ENCODE data around the gene LRBA.

LRBA gene

DNA sequence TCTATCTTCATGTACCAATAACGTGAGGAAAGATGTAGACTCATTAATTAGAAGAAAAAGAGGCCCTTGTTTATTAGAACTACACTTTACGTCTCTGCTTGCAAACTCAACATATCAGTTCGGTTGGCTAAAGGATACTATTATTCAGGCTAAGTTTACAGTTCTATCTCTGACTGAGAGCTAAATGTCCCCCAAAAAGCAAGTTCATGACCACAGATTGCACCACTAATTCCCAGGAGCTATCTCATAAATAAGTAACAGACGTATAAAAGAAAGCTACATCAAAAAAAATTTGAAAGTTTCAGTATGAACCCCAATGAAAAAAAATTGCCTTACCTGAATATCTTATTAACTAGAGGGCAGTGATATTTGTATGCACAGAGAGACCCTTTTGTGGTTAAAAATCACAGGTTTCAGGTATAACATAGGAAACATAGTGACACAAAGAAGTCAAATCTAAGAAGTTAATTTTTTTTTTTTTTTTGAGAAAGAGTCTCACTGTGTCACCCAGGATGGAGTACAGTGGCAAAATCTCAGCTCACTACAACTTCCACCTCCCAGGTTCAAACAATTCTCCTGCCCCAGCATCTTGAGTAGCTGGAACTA, 304.2 kb downstream of the LRBA start:
- no peaks in the 10 kb centered on the region for H3K36me3 ChIP-seq (ENCODE audit: control insufficient read depth, insufficient read depth, low read length)

DNA sequence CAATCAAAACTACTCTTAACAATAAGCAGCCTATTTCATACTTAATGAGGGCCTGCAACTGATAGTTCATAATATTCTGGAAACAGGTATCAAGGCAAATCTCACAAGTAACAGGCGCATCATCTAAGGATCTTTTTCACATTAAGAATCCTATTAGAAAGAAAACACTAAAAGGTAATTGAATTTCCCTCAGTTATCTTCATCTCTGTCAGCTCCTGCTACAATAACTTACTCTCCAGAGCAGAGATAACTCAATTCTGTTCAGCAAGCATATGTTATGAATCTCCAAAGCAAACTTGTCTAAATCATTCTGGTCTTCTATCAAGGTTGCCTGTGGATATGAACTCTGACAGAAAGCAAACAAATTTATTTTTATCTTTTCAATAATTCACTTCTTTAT, 307.1 kb downstream of the LRBA start:
- Histone ChIP-seq H3K27me3 (ENCODE audit: control insufficient read depth, insufficient read depth, low read length) (no peaks in the 10 kb centered on the region), H3K4me3 (ENCODE audit: low read depth, low read length) (no peak overlapping the region), H3K9ac (ENCODE audit: low read depth, low read length) (no peak overlapping the region), H3K9me3 (ENCODE audit: control insufficient read depth, insufficient read depth, low read length) (no peaks in the 10 kb centered on the region), H3K4me1 (ENCODE audit: control insufficient read depth, insufficient read depth, low read length) (no peaks in the 10 kb centered on the region), H3K36me3 (ENCODE audit: control insufficient read depth, insufficient read depth, low read length) (no peaks in the 10 kb centered on the region)

More for the DNA sequence above, 304.2 kb downstream of the LRBA start:
- Histone ChIP-seq H3K27me3 (ENCODE audit: control insufficient read depth, insufficient read depth, low read length) (no peaks in the 10 kb centered on the region), H3K9me3 (ENCODE audit: control insufficient read depth, insufficient read depth, low read length) (no peaks in the 10 kb centered on the region), H3K9ac (ENCODE audit: low read depth, low read length) (no peak overlapping the region), H3K4me1 (ENCODE audit: control insufficient read depth, insufficient read depth, low read length) (no peaks in the 10 kb centered on the region), H3K4me3 (ENCODE audit: low read depth, low read length) (no peak overlapping the region)

DNA sequence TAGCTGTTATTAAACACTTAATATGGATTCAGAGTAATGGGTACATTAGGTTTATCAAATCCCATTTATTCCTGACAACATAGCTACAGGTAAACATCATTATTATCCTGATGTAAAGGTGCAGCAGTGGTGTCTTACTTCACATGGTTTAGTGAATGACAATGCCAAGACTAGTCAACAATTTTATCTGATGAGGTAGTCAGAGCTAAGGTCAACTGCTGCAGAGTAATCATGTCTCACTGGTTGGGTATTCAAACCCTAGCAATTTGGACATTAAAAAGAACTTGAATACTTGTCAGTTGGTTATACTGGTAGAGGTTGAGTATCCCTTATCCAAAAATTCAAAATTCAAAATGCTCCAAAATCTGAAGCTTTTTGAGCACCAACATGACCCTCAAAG, 315.5 kb downstream of the LRBA start:
- Histone ChIP-seq H3K9ac (ENCODE audit: low read depth, low read length) (no peak overlapping the region), H3K4me1 (ENCODE audit: control insufficient read depth, insufficient read depth, low read length) (no peaks in the 10 kb centered on the region), H3K9me3 (ENCODE audit: control insufficient read depth, insufficient read depth, low read length) (no peaks in the 10 kb centered on the region), H3K27me3 (ENCODE audit: control insufficient read depth, insufficient read depth, low read length) (no peaks in the 10 kb centered on the region), H3K4me3 (ENCODE audit: low read depth, low read length) (no peak overlapping the region), H3K36me3 (ENCODE audit: control insufficient read depth, insufficient read depth, low read length) (no peaks in the 10 kb centered on the region)

DNA sequence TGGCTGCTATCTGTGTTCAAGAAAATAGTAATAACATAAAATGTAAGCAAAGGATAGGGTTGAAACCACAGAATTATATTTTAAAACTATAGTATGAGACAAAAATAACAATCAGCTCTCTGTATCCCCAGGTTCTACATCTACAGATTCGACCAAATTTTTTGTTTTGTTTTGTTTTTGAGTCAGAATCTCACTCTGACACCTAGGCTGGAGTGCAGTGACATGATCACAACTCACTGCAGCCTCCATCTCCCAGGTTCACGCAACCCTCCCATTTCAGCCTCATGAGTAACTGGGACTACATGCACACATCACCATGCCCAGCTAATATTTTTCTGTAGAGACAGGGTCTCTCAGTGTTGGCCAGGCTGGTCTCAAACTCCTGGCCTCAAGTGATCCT, 319.9 kb downstream of the LRBA start:
- Histone ChIP-seq H3K4me1 (ENCODE audit: control insufficient read depth, insufficient read depth, low read length) (peaks cover 3% of the 10 kb centered on the region), H3K27me3 (ENCODE audit: control insufficient read depth, insufficient read depth, low read length) (no peaks in the 10 kb centered on the region), H3K4me3 (ENCODE audit: low read depth, low read length) (no peak overlapping the region)

DNA sequence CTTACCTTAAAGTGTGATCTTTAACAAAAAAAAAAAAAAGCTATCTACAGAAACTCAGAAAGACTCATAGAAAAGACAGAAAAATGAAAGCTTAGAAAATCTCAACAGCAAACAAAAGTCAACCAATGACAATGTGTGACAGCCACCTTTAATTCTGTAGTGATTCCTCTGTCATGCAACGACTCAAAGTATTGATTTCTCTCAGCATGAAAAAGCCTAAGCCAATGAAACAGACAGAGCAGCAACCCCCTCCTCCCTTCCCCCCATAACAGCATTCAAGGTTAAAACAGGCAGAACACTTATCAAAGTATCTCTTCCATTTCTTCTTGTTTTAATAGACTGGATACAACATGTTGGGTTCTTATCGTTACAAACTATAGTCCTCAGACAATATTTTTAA, 320.6 kb downstream of the LRBA start:
- no peak overlapping the region for H3K4me3 ChIP-seq (ENCODE audit: low read depth, low read length)
- no peaks in the 10 kb centered on the region for H3K27me3 ChIP-seq (ENCODE audit: control insufficient read depth, insufficient read depth, low read length)
- no peaks in the 10 kb centered on the region for H3K9me3 ChIP-seq (ENCODE audit: control insufficient read depth, insufficient read depth, low read length)
- H3K4me1 ChIP-seq (ENCODE audit: control insufficient read depth, insufficient read depth, low read length), result peaks cover 3% of the 10 kb centered on the region
- no peaks in the 10 kb centered on the region for H3K36me3 ChIP-seq (ENCODE audit: control insufficient read depth, insufficient read depth, low read length)
- H3K9ac ChIP-seq (ENCODE audit: low read depth, low read length), result no peak overlapping the region

More for the DNA sequence above, 319.9 kb downstream of the LRBA start:
- no peaks in the 10 kb centered on the region for H3K36me3 ChIP-seq (ENCODE audit: control insufficient read depth, insufficient read depth, low read length)
- no peaks in the 10 kb centered on the region for H3K9me3 ChIP-seq (ENCODE audit: control insufficient read depth, insufficient read depth, low read length)
- no peak overlapping the region for H3K9ac ChIP-seq (ENCODE audit: low read depth, low read length)

DNA sequence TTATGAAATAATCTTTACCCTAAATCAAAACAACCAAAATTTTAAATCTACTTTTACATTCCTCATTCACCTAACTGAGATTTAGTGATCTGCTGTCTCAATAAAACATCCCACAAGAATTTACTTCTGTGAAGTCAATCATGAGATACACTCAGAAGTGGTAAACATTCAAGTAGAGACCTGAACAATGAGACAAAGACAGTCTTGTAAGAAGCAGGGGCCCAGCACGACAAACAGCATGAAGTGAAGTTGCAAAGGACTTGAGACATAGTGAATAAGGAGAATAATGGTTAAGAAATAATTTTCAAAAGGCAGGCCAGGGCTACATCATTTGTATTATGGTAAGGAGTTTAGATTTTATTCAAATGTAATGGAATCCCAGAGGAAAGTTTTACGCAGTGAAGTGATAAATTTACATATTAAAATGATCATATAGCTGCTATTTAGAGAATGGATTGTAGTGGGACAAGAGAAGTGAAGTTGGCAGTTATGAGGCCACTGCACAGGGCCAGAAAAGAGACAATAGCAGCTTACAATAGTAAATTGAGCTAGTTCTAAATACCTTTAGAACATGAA, 331.2 kb downstream of the LRBA start:
- H3K36me3 ChIP-seq (ENCODE audit: control insufficient read depth, insufficient read depth, low read length), result no peaks in the 10 kb centered on the region
- H3K4me1 ChIP-seq (ENCODE audit: control insufficient read depth, insufficient read depth, low read length), result peaks cover 5% of the 10 kb centered on the region
- H3K9me3 ChIP-seq (ENCODE audit: control insufficient read depth, insufficient read depth, low read length), result no peaks in the 10 kb centered on the region
- H3K9ac ChIP-seq (ENCODE audit: low read depth, low read length), result no peak overlapping the region
- H3K4me3 ChIP-seq (ENCODE audit: low read depth, low read length), result no peak overlapping the region
- no peaks in the 10 kb centered on the region for H3K27me3 ChIP-seq (ENCODE audit: control insufficient read depth, insufficient read depth, low read length)

DNA sequence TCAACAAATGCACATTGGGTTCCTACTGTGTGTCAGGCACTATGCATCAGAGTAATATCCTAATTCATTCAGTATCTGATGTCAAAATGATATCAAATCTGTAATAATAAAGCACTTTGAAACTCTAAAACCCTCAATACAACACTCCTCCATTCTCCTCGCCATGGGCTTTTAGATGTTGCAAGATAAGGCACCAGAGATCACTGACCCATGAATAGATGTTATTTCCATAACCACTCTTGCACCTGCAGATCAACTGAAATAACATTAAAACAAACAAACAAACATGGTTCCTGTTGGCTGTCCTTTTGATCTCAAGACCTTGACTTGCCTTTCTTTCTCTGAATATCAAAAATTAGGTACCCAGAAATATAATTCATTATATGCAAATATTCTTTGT, 333.0 kb downstream of the LRBA start:
- no peak overlapping the region for H3K9ac ChIP-seq (ENCODE audit: low read depth, low read length)
- no peaks in the 10 kb centered on the region for H3K27me3 ChIP-seq (ENCODE audit: control insufficient read depth, insufficient read depth, low read length)
- H3K36me3 ChIP-seq (ENCODE audit: control insufficient read depth, insufficient read depth, low read length), result no peaks in the 10 kb centered on the region
- no peak overlapping the region for H3K4me3 ChIP-seq (ENCODE audit: low read depth, low read length)
- peaks cover 5% of the 10 kb centered on the region for H3K4me1 ChIP-seq (ENCODE audit: control insufficient read depth, insufficient read depth, low read length)
- H3K9me3 ChIP-seq (ENCODE audit: control insufficient read depth, insufficient read depth, low read length), result no peaks in the 10 kb centered on the region

DNA sequence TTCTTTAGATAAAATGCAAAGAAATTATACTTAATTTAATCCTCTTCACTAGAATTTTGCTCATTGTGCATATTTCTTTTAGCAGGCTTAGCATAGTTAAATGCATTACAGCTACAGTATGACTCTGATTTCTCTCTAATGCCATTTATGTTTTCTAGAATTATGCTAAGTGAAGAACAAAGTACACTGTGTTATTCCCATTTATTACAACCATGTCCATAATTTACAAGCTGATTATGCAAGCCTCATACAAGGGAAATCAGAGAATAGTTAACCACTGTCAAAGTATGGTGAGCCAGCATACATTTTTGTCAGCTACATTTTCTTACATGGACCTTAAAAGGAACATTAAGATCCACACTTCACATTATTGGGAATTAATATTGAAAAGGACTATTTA, 334.0 kb downstream of the LRBA start:
- no peaks in the 10 kb centered on the region for H3K27me3 ChIP-seq (ENCODE audit: control insufficient read depth, insufficient read depth, low read length)

DNA sequence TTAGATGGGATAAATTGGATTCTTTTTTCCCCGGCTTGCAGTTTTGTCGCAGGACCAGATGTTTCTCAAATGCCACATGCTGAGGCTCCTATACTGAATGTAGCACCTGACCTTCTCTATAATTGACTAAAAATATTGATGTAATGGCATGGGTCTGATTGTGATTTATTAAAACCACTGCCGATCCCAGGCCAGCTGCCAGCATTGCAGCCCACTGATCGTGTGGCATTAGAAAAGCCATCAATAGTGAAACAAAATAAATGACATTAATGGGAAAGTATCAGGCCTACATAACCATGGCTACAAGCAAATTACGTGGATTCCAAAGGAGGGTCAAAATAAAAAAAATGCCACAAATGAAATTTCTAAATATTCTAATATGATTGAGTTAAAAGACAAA, 334.4 kb downstream of the LRBA start:
- Histone ChIP-seq H3K9ac (ENCODE audit: low read depth, low read length) (no peak overlapping the region), H3K9me3 (ENCODE audit: control insufficient read depth, insufficient read depth, low read length) (no peaks in the 10 kb centered on the region), H3K4me3 (ENCODE audit: low read depth, low read length) (no peak overlapping the region), H3K4me1 (ENCODE audit: control insufficient read depth, insufficient read depth, low read length) (peaks cover 5% of the 10 kb centered on the region), H3K27me3 (ENCODE audit: control insufficient read depth, insufficient read depth, low read length) (no peaks in the 10 kb centered on the region), H3K36me3 (ENCODE audit: control insufficient read depth, insufficient read depth, low read length) (no peaks in the 10 kb centered on the region)

More for the DNA sequence above, 334.0 kb downstream of the LRBA start:
- Histone ChIP-seq H3K36me3 (ENCODE audit: control insufficient read depth, insufficient read depth, low read length) (no peaks in the 10 kb centered on the region), H3K4me1 (ENCODE audit: control insufficient read depth, insufficient read depth, low read length) (peaks cover 5% of the 10 kb centered on the region), H3K4me3 (ENCODE audit: low read depth, low read length) (no peak overlapping the region), H3K9me3 (ENCODE audit: control insufficient read depth, insufficient read depth, low read length) (no peaks in the 10 kb centered on the region), H3K9ac (ENCODE audit: low read depth, low read length) (no peak overlapping the region)

DNA sequence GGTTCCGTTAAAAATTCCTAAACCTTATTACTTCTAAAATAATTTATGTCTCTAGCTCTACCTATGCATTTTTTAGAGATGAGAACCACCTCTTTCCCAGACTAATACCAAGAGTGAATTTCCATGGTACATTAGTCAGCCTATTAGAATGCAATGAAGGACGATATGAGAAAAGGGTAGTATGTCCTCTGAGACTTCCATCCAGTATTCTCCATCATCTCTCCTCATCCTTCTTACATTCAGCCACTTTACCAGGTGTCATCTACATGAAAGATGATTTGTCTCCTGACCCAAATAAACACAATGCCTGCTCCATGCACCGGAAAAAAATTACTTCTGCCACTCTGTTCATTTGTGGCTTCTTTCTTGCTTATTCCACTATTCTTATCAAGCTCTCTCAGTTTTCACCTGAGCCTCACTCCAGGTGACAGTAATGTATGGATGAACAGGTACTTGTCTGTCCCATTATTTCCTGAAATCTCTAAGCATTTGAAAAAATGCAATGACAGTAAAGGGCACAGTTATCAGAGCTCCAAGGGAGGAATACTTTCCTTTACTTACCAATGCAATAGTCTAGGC, 335.2 kb downstream of the LRBA start:
- no peak overlapping the region for H3K9ac ChIP-seq (ENCODE audit: low read depth, low read length)

DNA sequence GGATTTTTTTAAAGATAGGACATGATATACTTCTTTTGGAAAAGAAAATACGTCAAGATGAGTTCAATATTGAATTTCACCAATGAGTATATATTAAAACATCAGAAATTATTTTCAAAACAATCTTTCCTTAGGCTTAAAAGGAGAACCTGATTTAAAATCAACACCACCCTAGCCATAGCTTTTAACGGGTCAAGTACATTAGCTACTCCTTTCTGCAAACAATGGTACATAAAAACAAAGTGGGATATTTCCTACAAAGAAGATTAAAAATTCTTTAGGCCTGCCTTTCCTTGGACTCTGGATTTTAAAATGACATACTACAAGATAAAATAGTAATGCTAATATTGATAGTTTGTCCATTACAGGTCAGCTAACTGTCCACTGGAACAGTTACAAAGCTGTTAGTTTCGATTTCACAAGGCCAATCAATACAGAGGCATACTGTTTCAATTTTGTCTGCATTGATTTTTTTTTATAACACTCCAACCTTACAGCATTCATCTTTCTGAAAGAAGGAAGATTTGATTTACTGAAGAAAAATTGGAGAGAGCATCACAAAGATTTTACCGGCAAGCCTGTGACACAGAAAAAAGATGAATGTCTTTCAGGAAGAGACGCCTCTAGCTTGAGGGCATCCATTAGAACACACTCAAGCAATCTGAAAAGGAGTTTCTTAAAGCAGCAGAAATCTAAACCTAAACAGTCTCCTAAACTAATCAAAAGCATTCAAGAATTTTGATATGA, 335.9 kb downstream of the LRBA start:
- H3K4me3 ChIP-seq (ENCODE audit: low read depth, low read length), result no peak overlapping the region

More for the DNA sequence above, 335.2 kb downstream of the LRBA start:
- H3K4me1 ChIP-seq (ENCODE audit: control insufficient read depth, insufficient read depth, low read length), result peaks cover 5% of the 10 kb centered on the region
- H3K36me3 ChIP-seq (ENCODE audit: control insufficient read depth, insufficient read depth, low read length), result no peaks in the 10 kb centered on the region
- H3K9me3 ChIP-seq (ENCODE audit: control insufficient read depth, insufficient read depth, low read length), result no peaks in the 10 kb centered on the region
- H3K27me3 ChIP-seq (ENCODE audit: control insufficient read depth, insufficient read depth, low read length), result no peaks in the 10 kb centered on the region
- H3K4me3 ChIP-seq (ENCODE audit: low read depth, low read length), result no peak overlapping the region

DNA sequence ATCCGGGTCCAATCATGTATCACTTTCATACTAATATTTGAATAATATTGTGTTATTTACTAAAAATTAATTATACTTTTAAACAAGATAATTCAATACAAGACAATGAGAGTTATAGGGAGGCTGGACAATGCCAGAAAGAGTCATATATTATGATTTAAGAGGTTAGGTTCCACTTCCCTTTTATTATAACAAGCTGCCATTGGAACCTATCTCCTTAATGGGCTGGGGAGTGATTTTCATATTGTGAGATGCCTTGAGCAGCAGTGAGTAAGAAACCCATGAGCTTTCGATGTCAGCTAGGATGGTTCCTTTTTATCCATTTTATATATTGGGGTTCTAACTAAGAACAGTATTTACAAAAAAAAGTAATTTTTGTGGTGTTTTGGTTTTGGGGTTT, 341.3 kb downstream of the LRBA start:
- Histone ChIP-seq H3K27me3 (ENCODE audit: control insufficient read depth, insufficient read depth, low read length) (no peaks in the 10 kb centered on the region), H3K9ac (ENCODE audit: low read depth, low read length) (no peak overlapping the region), H3K4me1 (ENCODE audit: control insufficient read depth, insufficient read depth, low read length) (peaks cover 3% of the 10 kb centered on the region), H3K9me3 (ENCODE audit: control insufficient read depth, insufficient read depth, low read length) (no peaks in the 10 kb centered on the region), H3K4me3 (ENCODE audit: low read depth, low read length) (no peak overlapping the region), H3K36me3 (ENCODE audit: control insufficient read depth, insufficient read depth, low read length) (no peaks in the 10 kb centered on the region)

More for the DNA sequence above, 335.9 kb downstream of the LRBA start:
- H3K9me3 ChIP-seq (ENCODE audit: control insufficient read depth, insufficient read depth, low read length), result no peaks in the 10 kb centered on the region
- H3K4me1 ChIP-seq (ENCODE audit: control insufficient read depth, insufficient read depth, low read length), result no peaks in the 10 kb centered on the region
- no peaks in the 10 kb centered on the region for H3K27me3 ChIP-seq (ENCODE audit: control insufficient read depth, insufficient read depth, low read length)
- H3K9ac ChIP-seq (ENCODE audit: low read depth, low read length), result no peak overlapping the region
- no peaks in the 10 kb centered on the region for H3K36me3 ChIP-seq (ENCODE audit: control insufficient read depth, insufficient read depth, low read length)

Data from iPS-15b (cell line).